Measurements from ENCODE around the gene THAP7.

DNA sequence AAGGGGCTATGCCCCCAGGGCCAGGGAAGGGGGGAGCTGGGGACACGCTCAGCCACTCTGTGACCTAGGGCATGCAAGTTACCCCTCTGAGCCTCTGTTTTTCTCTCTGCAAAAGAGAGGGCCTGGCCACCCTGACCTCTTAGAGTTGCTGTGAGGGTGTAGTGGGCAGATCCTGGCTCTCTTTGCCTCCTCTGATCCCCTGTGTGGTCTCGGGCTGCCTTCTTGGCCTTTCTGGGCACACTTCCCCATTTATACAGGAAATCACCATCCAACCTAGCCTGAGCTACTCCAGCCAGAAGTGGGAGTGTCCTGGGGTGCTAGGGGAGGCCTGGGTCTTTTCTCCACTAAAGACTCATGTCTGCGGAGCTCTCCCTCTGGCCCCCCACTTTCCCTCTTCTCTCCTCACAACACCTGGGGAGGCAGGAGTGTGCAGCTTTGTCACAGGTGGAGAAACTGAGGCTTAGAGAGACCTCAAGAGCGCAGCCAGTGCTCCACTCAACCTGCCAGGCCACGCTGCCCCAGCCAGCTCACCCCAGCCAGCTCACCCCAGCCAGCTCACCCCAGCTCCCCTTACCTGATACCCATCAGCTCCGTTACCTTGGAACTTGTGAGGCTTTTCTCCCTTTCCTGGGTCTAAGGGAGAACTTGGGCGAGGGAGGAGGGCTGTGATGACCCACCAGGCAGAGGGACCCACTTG, 33.5 kb downstream of the THAP7 start:
- TF ChIP-seq, protein P1, sequence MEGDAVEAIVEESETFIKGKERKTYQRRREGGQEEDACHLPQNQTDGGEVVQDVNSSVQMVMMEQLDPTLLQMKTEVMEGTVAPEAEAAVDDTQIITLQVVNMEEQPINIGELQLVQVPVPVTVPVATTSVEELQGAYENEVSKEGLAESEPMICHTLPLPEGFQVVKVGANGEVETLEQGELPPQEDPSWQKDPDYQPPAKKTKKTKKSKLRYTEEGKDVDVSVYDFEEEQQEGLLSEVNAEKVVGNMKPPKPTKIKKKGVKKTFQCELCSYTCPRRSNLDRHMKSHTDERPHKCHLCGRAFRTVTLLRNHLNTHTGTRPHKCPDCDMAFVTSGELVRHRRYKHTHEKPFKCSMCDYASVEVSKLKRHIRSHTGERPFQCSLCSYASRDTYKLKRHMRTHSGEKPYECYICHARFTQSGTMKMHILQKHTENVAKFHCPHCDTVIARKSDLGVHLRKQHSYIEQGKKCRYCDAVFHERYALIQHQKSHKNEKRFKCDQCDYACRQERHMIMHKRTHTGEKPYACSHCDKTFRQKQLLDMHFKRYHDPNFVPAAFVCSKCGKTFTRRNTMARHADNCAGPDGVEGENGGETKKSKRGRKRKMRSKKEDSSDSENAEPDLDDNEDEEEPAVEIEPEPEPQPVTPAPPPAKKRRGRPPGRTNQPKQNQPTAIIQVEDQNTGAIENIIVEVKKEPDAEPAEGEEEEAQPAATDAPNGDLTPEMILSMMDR (IDR thresholded peaks at IDR 0.05; ENCODE audit: borderline replicate concordance, extremely low read depth, low read length, poor library complexity, severe bottlenecking), result no peak
- no peak for TF ChIP-seq EZH2 (IDR thresholded peaks at IDR 0.05; ENCODE audit: borderline replicate concordance, low read depth, low read length, severe bottlenecking)

Data from DND-41 (cell line).